Ishikawa (cell line): Measurements from ENCODE around the gene TRAPPC3L.

Experiments
- EGR1 ChIP-seq: IDR thresholded peaks from 2 replicates; pipeline ENCODE4 v1.6.1; 2012
- EP300 ChIP-seq: IDR thresholded peaks from 2 replicates; pipeline ENCODE4 v1.6.1; 2012; ENCODE audit warnings: borderline replicate concordance
- NFIC ChIP-seq: IDR thresholded peaks from 2 replicates; pipeline ENCODE4 v1.6.1; 2012
- RAD21 ChIP-seq: IDR thresholded peaks from 2 replicates; pipeline ENCODE4 v1.6.1; 2012; ENCODE audit warnings: low read depth
- TAF1 ChIP-seq: IDR thresholded peaks from 2 replicates; pipeline ENCODE4 v1.6.1; 2012; ENCODE audit warnings: low read depth, mild to moderate bottlenecking
- TCF12 ChIP-seq: IDR thresholded peaks from 2 replicates; pipeline ENCODE4 v1.6.1; 2012; ENCODE audit warnings: low read depth
- YY1 ChIP-seq: IDR thresholded peaks from 2 replicates; pipeline ENCODE4 v1.6.1; 2012; ENCODE audit warnings: low read depth
- ZBTB7A ChIP-seq: IDR thresholded peaks from 2 replicates; pipeline ENCODE4 v1.6.1; 2012; ENCODE audit warnings: low read depth
- TF ChIP-seq, protein P1 (sequence below): IDR thresholded peaks from 2 replicates; pipeline ENCODE4 v1.6.1; 2012; ENCODE audit warnings: low read depth, mild to moderate bottlenecking
- TF ChIP-seq, protein P2 (sequence below): IDR thresholded peaks from 2 replicates; pipeline ENCODE4 v1.6.1; 2012
- TF ChIP-seq, protein P3 (sequence below): IDR thresholded peaks from 2 replicates; pipeline ENCODE4 v1.6.1; 2012

DNA sequence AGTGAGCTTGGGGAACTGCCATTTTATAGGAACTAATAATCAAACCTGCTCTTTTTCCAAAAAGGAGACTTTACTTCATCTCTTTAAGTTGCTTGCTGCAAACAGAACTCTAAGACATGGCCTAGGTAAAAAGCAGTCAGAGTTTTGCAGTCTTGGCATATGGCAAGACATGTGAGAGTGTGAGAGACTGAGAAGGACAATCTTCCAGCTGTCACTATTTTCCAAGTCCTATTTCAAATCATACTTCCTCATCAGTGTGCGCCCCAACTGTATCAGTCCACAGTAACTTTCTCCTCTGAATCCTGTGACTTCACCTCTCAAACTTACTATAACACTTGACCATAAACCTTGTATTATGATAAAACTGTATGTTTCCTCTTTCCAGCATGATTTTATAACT is 74.0 kb downstream of the TRAPPC3L start:
- TF ChIP-seq EGR1: no peak
- no peak for TF ChIP-seq EP300
- TF ChIP-seq, protein P1, sequence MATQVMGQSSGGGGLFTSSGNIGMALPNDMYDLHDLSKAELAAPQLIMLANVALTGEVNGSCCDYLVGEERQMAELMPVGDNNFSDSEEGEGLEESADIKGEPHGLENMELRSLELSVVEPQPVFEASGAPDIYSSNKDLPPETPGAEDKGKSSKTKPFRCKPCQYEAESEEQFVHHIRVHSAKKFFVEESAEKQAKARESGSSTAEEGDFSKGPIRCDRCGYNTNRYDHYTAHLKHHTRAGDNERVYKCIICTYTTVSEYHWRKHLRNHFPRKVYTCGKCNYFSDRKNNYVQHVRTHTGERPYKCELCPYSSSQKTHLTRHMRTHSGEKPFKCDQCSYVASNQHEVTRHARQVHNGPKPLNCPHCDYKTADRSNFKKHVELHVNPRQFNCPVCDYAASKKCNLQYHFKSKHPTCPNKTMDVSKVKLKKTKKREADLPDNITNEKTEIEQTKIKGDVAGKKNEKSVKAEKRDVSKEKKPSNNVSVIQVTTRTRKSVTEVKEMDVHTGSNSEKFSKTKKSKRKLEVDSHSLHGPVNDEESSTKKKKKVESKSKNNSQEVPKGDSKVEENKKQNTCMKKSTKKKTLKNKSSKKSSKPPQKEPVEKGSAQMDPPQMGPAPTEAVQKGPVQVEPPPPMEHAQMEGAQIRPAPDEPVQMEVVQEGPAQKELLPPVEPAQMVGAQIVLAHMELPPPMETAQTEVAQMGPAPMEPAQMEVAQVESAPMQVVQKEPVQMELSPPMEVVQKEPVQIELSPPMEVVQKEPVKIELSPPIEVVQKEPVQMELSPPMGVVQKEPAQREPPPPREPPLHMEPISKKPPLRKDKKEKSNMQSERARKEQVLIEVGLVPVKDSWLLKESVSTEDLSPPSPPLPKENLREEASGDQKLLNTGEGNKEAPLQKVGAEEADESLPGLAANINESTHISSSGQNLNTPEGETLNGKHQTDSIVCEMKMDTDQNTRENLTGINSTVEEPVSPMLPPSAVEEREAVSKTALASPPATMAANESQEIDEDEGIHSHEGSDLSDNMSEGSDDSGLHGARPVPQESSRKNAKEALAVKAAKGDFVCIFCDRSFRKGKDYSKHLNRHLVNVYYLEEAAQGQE: no peak
- no peak for TF ChIP-seq TAF1
- no peak for TF ChIP-seq TCF12
- TF ChIP-seq RAD21: no peak
- TF ChIP-seq, protein P2, sequence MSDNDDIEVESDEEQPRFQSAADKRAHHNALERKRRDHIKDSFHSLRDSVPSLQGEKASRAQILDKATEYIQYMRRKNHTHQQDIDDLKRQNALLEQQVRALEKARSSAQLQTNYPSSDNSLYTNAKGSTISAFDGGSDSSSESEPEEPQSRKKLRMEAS: no peak
- TF ChIP-seq, protein P3, sequence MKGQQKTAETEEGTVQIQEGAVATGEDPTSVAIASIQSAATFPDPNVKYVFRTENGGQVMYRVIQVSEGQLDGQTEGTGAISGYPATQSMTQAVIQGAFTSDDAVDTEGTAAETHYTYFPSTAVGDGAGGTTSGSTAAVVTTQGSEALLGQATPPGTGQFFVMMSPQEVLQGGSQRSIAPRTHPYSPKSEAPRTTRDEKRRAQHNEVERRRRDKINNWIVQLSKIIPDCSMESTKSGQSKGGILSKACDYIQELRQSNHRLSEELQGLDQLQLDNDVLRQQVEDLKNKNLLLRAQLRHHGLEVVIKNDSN: no peak
- TF ChIP-seq NFIC: no peak
- no peak for TF ChIP-seq ZBTB7A
- no peak for TF ChIP-seq YY1
